ENCODE results near the gene SLC35G3.
"Not testable (repeated sequence)": the region's sequence is repeated elsewhere in the genome, so short reads cannot be mapped to it uniquely, and the experiment has no call there.

SLC35G3 gene

DNA sequence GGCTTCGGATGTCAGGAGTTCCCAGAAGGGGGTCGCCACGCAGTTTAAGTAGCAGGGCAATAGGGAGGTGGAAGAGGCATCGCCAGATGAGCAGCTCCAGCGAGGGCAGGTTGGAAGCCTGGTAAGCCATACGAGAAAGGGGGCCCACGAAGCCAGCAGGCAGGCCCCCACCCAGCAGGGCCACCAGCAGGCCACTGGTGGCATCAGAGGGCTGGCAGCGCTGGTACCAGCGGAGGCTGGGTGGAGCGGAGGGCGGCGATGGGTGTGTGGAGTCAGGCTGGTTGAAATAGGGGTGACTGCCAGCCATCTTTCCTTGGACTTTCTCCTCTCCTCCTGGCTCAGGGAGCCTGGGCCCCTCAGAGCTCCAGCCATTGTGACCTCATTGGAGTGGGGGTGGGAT lies at the start of gene SLC35G3:
Gene SLC35G3, minus strand, starts transcription at position 393 of the 400 bp plus-strand sequence. Its CDS starts 86 bp downstream, at position 307.
- DNase-seq, result not testable (repeated sequence)

- DNase-seq, result peak in 1 of 2 donors; percentile 38
These were observed 49.6 kb upstream of the SLC35G3 start for GRCh38 chr17:35243561-35244340.

DNA sequence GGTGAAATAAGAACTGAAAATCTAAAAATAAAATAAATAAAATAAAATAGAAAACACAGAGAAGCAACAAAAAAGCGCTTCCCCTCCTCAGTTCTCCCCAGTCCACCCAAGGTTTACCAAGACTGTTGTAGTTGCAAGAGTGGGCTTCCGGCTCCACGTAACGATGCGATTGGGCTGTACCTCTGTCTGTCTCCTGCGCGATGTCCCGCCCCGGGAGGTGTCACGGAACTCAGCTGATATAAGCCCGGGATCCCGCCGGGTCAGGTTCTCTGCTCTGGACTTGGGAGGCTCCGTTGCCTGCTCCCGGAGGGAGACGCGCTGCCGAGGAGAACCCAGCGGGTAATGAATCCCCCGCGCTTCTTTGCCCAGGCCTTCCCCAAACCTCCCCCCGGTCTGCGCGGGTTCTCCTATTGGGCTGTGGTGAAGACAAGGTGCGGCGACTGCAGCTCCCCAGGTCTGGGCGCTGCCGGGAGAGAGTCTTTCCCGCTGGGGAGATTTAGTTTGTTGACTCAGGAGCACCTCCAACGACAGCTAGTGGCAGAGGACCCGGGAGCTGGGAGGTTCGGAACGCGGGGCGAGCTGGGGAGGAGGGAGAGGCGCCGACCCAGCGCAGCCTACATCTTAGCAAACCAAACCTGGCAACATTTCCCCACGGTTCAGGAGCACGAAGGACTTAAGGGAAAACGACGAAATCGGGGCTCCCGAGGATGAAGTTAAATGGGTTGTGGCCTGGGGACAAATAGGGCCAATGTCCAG lies 48.8 kb upstream of the SLC35G3 start, which contains the start of gene SLFN5:
Gene SLFN5, plus strand, starts transcription at position 268 of the 756 bp plus-strand sequence. CDS start 15,619 bp downstream, outside the sequence.
- peak; percentile 75 to 78 for DNase-seq

DNA sequence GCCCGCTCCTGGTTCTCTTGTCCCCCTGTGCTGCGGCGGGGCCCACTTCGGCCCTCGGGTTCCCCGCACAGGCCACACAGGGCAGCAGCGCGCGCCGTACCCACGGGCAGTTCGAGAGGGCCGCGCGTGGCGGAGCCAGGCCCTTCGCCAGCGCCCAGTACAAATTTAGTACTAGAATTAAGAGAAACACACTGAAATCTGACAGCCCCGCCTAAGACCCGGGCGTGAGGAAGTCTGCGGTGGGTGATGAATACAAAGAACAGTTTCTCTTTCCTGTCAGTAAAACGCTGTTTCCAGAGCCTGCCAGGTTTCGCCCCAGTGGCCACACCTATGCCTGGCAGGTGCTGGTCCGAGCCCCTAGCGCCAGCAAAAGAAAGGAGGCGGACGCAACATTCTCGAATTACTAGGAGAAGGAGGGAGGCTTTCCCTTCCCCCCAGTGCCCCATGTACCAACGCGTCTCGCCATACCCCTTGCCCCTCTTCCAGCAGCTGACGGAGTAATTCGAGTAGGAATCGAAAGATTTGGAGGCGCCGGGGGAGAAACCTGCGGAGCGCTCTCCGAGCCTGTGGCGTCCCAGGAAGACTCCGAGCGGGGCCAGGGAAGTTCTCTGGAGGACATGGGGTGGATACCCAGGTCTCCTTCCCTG lies 48.1 kb upstream of the SLC35G3 start:
- no peak for DNase-seq

- DNase-seq, result no peak
These were observed 47.3 kb upstream of the SLC35G3 start for GRCh38 chr17:35241520-35241919.

DNA sequence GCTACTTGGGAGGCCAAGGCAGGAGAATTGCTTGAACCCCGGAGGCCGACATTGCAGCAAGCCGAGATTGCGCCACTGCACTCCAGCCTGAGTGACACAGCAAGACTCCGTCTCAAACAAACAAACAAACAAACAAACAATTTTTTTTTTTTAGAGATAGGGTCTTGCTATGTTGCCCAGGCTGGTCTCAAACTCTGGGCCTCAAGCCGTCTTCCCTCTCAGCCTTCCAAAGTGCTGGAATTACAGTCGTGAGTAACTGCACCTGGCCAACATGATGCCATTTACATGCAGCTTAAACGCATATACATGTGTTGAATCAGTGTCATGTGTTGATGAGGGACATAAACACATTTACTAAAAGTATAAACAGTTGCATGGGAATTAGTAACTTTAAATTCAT lies 46.7 kb upstream of the SLC35G3 start:
- DNase-seq, result no peak

DNA sequence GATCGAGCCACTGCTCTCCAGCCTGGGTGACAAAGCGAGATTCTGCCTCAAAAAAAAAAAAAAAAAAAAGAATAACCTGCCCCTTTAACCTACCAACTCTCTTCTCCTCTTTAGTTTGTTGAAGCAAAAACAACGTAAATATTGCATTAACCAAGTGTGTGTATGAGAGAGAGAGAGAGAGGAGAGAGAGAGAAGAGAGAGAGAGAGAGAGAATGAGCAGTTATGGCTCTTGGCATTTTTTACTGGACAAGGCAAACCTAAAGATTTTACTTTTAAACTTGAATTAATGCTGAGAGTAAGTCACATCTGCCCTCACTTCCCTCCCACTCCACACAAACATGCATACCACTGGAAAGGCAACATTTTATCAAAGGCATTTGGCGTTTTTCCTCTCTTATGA lies 45.6 kb upstream of the SLC35G3 start:
- no peak for DNase-seq

DNA sequence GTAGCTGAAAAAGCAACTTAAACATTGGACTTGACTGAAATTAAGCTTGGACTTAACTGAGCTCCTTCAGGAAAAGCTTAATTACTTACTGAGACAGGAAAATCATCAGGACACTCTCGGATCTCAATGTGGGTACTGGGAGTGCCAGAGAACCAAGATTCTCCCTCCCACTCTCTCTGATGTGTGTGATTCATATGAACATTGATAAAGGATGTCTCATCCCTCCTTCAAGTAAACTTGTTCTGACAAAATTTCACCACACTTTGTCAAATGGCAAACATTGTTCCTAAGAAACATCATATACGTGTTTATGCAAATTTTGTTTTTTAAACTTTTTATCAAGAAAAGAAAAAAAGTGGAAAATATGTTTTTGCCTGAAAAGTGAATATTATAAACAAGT lies 44.6 kb upstream of the SLC35G3 start:
- no peak for DNase-seq

DNA sequence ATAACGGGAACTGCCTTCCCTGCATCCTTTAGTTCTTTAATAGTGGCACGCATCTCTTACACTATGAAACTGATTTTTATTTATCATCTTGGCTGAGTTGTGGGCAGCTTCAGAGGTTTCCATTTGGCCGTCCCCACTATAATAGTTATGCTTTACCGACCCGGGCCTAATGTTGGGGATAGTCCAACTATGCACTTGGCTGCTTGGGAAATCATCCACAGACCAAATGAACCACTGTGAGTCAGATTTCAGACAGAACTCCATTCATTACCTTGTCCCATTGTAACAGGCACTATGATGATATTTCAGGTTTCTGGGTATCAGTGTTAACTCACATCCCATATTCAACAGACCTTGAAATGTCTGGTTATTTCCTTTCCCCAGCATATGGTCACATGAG lies 42.6 kb upstream of the SLC35G3 start:
- DNase-seq, result no peak

GRCh38 chr17:35235917-35236316 lies 41.7 kb upstream of the SLC35G3 start:
- no peak for DNase-seq

DNA sequence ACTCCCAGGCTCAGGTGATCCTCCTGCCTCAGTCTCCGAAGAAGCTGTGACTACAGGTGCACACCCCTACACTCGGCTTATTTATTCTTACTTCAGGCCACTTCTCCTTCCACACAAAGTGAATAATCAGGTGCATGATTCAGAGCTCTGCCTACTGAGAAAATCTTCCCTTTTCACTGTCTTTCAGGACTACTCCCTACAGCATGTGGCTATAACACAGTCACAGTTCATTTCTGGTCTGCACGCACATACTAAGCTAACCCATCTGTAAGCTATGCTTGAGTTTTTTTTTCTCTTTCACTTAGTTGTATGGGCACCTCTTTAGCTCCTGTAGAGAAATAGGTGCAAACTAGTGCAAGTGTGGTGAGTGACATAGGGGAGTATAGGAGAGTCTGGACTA lies 41.1 kb upstream of the SLC35G3 start:
- DNase-seq, result no peak

GRCh38 chr17:35234315-35234714 lies 40.1 kb upstream of the SLC35G3 start:
- DNase-seq, result not testable (repeated sequence)

- DNase-seq, result no peak
These were observed 35.4 kb upstream of the SLC35G3 start for GRCh38 chr17:35229638-35230037.

DNA sequence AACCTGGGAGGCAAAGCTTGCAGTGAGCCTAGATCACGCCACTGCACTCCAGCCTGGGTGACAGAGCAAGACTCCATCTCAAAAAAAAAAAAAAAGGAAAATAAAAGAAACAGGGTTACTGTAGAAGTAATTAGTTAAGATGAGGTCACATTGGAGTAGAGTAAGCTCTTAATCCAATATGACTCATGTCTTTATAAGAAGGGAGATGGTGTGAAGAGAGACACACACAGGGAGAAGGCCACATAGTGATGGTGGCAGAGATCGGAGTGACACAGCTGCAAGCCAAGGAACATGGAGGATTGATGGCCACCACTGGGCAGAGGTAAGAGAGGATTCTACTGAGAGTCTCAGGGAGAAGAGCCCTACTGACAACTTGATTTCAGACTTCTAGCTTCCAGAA lies 33.4 kb upstream of the SLC35G3 start:
- DNase-seq, result no peak

DNA sequence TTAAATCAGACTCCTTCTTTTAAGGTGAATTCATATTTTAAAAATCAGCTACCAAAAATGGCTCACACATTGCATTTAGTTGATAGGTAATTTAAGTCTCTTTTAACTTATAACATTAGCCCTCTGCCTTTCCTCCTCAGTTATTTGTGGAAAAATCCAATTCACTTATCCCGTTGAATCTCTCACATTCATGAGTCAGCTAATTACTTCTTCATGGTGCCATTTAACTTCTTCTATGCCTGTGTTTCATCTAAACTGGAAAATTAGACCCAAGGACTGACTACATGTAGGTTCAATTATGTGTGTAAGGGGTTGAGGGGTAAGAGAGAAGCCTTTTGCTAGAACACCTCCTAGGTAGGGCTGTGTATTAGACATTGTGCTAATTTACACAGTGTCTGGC lies 30.2 kb upstream of the SLC35G3 start:
- DNase-seq, result no peak

- no peak for DNase-seq
These were observed 28.3 kb upstream of the SLC35G3 start for GRCh38 chr17:35222452-35222851.

DNA sequence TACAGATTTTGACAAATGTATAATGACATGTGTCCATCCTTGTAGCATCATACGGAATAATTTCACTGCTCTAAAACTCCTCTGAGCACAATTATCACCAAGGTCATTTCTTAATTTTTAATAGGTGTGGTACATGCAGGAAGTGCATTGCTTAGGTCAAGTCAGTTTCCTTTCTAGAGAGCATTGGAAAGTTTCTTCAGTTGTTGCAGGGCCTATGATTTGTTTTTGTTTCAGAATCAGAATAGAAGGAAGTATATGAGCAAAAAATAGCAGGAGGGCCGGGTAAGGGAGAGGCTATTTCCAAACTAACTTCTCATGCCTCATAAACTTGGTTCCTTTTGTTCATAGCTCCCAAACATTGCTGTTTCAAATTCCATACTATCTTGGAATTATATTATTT lies 24.7 kb upstream of the SLC35G3 start:
- DNase-seq, result no peak

GRCh38 chr17:35217107-35217506 lies 22.9 kb upstream of the SLC35G3 start:
- no peak for DNase-seq

DNA sequence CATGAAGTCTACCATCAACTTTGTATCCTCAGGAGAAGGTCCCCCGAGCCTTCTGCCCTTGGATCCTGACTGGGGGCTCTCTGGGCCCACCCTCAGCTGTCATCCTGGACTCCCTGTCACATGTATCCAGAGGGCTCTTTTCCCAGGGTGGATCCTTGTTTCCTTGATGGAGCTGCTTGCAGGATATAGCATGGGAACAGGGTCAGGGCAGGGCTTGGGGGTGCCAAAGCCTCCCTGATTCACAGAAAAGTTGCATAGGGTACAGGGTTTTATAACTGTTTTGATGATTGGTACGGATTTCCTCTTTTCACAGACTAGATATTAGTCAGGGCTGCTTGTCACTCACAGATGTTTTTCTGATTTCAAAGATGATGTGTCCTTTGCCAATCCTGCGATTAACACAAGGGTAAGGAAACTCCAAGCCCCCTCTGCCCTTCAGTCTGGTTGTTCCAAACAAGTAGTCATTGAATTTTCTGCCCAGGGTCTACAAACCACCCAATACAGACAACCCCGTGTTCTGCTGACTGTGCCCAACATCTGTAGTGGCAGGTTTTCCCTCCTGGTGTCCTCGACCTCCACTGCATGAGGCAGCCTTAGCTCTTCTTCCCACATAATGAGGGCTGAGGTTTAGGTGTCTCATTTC lies 20.6 kb upstream of the SLC35G3 start:
- DNase-seq, result no peak

DNA sequence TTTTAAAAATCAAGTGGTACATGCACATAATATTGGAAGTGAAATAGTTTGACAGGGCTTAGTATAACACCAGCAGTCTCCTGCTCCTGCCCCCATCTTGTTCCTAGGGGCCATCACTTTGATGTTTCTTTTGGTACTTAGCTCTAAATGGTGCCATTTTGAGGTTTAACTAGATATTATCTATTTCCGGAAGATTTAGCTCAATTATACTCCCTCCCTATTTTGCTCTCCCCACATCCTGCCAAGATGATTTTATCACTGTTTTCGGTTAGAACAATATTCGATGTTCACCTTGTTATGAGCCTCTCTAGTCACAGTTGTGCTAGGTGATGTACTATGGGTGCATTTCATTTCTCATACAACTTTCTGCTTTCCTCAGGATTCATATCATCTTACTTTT lies 20.0 kb upstream of the SLC35G3 start:
- no peak for DNase-seq

DNA sequence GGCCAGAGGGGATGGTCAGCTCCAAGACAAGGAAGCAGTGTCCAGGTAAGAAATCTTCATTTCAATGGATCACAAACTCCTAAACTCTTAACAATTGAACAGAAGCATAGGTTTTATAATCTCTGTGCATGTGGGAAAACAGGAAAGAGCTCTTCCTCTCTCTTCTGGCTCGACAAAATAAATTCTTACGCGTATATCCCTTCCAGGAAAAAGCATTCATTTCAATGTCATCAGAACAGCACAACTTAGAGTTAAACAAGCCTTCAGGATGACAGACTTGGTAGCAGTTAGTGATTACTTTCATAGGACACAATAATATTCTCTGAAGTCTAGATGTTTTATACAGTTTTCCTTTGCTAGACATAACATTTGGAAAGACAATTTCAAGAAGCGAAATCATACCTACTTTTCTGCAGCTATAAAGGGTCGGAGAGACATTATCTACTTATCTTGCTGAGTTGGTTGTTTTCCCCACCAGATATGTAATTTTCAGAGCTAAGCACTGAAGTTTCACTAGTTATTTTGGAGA lies 19.3 kb upstream of the SLC35G3 start:
- DNase-seq, result no peak

DNA sequence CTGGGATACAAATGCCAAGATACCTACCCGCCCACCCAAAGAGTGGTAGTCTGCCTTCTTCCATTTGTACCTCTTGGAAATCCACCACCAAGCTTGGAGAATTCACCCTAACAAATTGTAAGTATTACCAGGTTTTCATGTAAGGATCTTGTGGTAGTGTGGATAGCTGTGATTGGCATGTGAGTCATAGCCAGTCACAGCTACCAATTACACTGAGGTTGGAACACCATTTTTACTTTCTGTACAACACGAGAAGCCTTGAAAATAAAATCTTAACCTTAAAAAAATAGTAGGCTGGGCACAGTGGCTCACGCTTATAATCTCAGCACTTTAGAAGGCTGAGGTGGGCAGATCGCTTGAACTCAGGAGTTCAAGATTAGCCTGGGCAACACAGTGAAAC lies 18.5 kb upstream of the SLC35G3 start:
- no peak for DNase-seq

DNA sequence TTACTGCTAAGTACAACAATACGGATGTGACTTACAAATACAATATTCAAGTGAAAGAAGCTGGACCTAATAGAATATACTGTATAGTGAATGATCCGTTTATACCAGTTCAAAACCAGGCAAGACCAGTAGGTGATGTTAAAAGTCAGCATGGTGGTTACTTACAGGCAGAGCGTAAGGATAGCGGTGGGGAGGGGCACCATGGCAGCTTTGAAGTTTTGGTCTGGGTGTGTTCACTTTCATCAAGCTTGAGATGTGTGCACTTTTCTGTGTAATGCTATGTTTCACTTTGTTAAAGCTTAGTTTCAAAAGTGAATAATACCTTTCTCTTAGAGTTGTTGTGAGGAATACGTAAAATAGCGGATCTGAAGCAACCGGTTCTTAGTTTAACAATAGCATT lies 16.5 kb upstream of the SLC35G3 start:
- no peak for DNase-seq
